Measurements from ENCODE around the gene GLIS2.

- TF ChIP-seq CTCF (IDR thresholded peaks at IDR 0.05) (no peak), ZFX (IDR thresholded peaks at IDR 0.05; ENCODE audit: borderline replicate concordance) (no peak)
Observed at GRCh38 chr16:4347010-4347409, 31.1 kb downstream of the GLIS2 start.

All from 22Rv1 (cell line).